Pons (tissue), 1 donor: ENCODE results near the gene ZC3H14.
"Not testable (repeated sequence)": the region's sequence is repeated elsewhere in the genome, so short reads cannot be mapped to it uniquely, and the experiment has no call there.

Experiments used
- DNase-seq: peaks from one replicate; pipeline ENCODE4 v3.0.0-alpha.2; 2016; ENCODE audit warnings: low spot score

Gene ZC3H14, protein sequence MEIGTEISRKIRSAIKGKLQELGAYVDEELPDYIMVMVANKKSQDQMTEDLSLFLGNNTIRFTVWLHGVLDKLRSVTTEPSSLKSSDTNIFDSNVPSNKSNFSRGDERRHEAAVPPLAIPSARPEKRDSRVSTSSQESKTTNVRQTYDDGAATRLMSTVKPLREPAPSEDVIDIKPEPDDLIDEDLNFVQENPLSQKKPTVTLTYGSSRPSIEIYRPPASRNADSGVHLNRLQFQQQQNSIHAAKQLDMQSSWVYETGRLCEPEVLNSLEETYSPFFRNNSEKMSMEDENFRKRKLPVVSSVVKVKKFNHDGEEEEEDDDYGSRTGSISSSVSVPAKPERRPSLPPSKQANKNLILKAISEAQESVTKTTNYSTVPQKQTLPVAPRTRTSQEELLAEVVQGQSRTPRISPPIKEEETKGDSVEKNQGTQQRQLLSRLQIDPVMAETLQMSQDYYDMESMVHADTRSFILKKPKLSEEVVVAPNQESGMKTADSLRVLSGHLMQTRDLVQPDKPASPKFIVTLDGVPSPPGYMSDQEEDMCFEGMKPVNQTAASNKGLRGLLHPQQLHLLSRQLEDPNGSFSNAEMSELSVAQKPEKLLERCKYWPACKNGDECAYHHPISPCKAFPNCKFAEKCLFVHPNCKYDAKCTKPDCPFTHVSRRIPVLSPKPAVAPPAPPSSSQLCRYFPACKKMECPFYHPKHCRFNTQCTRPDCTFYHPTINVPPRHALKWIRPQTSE

DNA sequence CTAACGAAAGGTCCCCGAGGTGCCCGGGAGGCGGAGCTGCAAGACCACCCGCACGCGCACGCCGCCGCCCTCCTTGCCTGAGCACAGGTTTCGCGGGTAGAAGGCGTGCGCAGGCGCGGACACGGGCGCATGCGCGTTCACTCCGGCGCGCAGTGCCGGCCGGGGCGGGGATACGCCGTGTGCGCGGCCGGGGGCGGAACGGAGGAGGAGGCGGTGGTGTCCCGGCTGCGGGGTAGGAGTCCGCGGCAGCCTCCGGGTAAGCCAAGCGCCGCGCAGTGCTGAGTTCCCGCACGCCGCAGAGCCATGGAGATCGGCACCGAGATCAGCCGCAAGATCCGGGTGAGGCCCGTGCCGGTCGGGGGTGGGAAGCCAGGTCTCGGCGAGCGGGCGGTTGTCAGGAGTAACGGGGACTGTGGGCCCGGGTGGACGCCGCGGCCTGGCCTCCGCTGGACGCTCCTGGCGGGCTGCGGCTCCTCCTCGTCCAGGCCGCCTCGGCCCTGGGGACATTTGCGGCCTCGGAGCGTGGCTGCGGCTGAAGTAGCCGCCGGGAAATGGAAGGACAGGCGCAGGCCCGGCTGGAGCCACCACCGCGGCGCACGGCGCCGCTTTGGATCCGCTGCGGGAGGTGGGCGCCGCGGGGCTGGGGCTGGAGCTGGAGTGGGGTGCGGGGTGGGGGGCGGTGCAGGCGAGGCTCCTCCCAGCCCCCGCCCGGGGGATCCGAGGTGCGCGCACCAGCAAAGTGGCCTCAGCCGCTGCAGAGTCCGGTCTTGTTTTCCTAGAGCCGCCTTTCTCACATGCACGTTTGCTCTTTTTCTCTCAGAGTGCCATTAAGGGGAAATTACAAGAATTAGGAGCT is at the start of gene ZC3H14:
Gene ZC3H14 (plus strand): TSS at position 207 of the 856 bp plus-strand sequence. CDS start 97 bp downstream, at position 304.
- DNase-seq = peak; percentile 81

DNA sequence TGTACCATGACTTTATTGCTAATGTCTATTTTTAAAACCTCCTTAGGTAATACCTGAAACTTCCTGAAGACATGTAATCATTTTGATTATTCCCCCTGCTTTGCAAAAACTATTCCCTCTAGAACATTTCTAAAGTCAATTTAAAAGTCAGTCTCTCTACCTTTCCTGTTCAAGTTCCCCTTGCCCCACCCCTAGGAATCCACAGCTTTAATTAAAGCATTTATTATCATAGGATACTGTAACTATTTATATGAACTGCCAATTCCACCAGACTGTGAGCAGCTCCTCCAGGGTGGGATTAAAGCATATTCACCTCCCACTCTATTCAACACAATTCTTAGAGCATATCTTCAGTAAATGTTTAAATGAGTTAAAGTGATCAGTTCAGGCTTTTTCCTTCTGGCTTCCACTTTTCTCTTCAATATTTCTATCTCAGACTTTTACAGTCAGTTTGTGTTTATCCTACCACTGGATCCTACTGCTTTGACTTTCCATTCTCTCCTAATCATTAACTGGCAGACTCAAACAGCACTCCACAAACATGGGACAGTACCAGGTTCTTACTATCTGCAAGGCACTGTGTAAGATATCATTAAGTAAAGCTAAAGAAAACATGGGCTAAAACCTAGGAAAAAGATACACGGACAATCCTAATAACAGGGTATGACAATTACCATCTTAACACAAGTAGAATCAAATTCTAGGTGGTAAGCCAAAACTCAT is 47.2 kb upstream of the ZC3H14 start:
- no peak for DNase-seq

DNA sequence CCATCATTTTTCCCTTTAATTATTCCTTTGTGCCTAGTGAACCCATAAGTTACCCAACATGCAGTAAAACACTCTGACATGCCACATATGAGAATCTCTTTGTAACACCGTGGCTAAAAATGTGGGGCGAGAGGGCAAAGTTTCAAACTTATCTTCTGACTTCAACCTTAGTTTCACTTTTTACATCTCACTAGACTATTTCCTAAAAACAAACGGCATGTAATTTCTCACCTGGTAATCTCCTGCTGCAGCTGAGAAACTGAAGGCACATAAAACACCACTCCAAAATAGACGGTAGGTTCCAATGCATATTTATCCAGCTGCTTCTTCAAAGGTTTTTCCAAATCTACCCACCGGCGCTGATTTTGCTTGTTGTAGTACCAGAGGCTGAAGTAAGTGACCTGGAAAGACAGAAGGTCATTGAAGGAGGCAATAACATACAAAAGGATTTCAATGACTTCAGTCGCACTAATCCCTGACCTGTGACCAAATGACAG is 45.9 kb upstream of the ZC3H14 start:
- no peak for DNase-seq

DNA sequence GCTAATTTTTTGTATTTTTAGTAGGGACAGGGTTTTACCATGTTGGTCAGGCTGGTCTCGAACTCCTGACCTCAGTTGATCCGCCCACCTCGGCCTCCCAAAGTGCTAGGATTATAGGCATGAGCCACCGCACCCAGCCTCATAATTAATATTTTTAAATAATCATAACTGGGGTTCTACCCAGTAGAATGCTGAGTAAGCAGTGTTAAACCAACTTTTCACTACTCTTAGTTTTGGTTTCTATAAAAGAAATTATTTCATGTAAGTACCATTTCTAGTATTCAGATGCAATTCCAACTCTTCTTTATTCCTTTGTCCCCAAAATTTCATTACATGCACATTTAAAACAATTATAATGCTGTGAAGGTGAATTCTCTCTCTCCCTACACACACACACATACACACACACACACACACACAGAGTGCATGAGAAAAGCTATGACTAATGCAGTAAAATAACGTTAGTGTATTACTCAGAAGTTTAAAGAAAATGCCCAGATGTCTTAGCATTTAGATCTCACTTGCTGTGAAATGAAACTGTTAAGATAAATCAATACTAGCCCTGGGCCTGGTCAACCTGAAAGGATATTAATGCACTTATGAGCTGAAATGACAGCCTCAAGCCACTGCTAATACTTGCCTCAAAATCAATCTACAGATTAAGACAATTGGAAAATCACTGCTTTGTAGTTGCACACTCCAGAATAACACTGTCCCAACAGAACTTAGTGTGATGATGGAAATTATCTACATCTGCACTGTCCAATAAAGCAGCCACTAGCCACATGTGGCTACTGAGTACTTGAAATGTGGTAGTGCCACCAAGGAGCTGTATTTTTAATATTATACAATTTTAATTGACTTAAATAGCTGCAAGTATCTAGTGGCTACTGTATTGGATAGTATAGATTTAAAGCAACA is 44.0 kb upstream of the ZC3H14 start:
- DNase-seq = no peak

DNA sequence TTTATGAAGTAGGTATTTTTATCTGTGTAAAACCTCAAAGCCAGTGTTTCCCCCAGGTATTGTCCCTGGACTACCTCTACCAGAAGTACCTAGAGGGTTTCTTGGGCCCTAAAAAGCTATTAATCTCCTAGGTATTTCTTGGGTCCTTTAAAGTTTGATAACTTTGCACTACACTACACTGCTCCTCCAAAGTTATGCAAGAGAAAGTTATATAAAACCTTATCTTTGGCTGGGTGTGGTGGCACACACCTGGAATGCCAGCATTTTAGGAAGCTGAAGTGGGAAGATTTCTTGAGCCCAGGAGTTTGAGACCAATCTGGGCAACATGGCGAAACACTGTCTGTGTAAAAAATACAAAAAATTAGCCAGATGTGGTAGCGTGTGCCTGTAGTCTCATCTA is 42.9 kb upstream of the ZC3H14 start:
- DNase-seq = no peak

DNA sequence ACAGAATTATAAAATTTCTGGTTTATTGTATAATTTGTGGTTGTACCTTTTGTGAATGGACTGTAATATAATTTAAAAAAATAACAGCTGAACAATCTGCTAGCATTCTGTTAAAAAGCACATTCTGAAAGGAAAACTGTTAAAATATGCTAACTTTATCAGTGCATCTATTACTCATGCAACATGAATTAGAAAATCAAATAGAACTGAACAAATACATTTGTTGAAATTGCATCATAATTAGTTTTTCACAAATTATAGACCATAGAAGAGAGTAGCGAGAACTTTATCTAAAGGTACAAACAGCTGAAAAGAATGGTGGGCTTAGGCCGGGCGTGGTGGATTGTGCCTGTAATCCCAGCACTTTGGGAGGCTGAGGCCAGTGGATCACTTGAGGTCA is 41.0 kb upstream of the ZC3H14 start:
- no peak for DNase-seq

DNA sequence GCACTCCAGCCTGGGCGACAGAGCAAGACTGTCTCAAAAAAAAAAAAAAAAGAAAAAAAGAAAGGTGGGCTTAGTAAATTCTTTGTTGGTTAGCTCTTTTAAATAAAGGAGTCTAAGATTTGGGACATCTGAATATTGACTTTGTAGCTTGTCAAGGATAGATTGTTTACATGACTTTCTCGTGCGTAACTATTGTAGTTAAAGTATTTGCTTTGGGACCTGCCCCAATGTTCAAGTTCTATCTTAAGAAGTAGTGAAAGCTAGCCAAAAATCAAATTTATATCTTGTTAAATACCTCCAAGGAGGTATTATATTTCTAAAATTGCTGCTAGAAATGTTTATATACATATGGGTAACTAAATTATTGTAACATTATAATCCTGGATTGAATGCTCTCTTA is 40.4 kb upstream of the ZC3H14 start:
- DNase-seq = no peak

DNA sequence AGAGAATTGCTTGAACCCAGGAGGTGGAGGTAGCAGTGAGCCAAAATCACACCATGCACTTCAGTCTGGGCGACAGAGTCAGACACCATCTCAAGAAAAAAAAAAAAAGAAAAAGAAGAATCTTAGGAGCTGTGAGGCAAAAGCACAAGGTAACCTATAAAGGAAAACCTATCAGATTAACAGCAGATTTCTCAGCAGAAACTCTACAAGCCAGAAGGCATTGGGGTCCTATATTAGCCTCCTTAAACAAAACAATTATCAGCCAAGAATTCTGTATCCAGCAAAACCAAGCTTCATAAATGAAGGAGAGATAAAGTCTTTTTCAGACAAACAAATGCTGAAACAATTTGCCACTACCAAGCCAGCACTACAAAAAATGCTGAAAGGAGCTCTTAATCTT is 32.9 kb upstream of the ZC3H14 start:
- not testable (repeated sequence) for DNase-seq

DNA sequence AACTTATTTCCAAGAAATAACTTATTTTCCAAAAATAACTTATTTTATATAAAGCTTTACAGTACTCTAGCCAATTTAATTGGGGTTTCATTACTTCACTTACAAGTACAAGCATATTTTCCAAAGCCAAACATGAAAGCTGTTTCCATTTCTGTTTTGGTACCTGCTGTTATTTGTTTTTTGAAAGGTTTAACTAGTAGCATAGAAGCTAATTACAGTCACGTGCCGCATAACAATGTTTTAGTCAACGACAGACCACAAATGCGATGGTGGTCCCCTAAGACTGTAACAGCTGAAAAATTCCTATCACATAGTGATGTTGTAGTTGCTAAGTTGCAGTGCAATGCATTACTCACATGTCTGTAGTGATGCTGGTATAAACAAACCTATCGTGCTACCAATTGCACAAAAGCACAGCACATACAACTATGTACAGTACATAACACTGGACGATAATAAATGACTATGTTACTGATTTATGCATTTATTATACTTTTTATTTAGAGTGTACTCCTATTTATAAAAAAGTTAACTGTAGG is 29.7 kb upstream of the ZC3H14 start:
- no peak for DNase-seq

DNA sequence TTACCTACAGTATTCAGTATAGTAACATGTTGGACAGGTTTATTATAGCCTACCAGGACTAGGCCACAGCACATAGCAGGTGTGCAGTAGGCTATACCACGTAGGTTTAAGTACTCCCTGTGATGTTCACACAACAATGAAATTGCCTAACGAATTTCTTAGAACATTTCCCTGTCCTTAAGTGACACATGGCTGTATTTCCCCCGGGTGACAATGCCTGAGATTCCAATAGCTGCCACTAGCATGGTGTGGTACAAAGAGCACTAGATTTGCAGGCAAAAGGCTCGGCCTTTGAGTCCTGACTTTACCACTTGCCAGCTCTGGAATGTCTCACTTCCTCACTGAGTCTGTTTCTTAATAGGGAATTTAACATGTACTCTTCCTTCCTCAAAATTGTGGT is 27.7 kb upstream of the ZC3H14 start:
- DNase-seq = peak; percentile 36

DNA sequence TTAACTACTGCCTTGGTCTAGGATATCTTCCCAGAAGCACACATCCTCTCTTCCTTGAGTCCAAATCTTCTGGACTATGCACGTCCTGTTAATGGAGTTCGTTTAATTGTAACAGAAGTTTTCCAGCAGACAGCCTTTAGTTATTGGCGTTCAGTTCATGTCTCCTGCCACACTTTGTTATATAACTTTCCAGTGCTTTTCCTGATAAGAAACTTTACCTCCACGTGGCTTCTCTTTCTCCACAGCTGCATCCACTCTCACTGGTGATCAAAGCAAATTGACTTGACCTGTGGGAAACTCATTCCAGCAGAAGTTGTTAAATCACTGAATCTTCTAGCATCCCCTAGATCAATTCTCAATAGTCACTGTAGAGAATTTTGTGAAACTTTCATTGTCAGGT is 27.0 kb upstream of the ZC3H14 start:
- DNase-seq = no peak

DNA sequence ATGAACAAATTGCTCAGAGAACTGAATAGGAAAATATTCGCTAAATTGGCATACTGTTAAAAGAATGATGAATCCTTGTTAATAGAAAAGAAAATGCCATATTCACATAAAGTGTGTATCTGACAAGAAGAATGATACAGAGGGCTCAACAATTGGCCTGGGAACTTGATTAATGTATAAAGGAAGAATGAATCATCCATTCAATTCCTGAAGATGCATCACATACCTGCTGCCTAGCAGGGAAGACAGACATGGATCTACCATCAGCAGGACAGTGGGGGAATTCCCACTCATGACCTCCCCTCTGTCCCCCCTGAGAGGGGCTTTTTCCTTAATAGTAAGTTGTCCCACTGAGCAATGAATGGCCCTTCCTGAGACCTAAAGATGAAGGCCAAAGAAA is 21.5 kb upstream of the ZC3H14 start:
- DNase-seq = no peak

DNA sequence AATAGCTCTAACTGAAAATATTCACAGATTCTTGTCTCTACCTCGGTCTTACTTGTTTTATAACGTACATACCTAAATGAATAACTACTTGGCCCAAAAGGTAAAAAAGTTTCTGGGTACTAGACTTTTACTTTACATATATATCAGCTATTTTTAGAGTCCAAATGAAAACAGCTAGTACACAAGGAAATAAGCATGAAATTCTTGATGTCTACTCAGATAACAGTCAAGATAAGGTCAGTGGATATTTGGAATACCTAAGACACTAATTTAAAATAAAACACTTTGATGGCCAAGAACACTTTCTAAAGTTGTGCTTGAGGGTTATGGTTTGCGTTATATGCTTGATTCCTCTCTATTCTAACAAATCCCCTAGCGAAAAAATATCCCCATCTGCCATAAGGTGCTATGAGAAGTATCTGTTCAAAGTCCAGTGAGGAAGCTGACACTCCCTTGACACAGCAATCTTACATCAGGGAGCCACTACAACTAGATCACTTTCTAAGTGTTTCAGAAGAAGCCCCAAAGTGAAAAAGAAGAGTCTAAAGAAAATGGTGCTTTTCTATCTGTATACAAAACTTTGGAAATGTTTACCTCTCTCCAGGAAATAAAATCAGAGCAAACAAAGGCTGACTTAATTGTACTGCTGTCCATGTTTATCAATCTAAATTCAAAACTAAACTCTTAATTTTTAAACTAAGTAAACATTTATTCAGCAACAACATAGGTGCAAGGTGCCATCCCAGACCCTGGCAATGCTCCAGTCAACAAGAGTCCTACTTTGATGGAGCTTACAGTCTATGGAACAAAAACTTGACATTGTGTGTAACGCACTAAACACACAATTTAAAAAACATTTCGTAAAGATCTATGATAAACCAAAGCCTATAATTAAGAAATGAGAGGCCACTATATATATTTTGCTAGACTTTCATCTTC is 19.7 kb upstream of the ZC3H14 start:
- DNase-seq = no peak

DNA sequence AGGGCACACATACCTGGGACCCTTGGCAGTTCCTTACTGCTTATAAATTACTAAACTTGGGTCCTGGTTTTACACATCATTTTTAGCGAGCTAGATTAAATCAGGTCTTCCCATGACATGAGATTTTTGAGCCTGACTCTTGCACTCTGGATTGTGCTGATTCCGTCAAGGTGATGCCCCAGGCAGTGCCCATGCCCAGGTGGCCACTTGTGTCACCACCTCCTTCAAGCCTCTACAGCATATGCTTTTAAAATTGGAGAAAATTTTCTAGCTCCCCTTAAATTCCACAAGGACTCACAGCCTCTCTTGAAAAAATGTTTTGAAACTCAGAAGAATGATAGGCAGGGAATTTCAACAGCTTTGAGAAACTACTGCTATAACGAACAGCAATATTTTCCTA is 17.6 kb upstream of the ZC3H14 start:
- DNase-seq = no peak

DNA sequence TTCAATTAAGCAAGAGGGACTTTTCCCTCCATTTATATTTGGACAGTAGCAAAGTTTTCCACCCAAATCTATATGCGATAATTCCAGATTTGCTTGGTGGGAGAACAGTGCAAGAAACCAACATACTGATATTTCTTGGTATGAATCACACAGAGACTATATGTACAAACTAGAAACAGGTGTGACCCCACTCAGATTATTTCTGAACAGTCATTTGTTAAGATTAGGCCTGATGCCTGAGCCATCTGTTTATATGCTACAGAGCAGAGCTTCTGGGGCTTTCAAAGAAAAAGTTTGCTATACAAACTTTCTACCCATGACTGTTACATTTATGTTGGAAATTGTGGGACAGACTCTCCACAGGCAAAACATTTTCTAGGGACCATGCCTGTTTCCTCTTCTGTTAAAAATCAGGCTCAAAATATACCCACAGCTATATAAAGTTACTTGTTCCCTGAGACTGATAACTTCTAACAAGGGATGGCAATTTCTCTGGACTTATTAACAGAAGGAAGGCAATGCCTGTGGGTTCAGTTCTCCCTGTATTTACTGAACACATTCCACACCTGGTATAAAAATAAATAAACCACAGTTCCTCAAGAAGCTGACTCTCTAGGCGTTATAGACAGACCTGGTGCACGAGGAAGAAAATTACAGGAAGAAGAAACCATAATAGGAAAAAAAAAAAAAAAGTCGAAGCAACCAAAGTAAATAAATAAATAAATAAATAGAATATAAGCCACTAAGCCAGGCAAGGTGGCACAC is 16.0 kb upstream of the ZC3H14 start:
- no peak for DNase-seq

DNA sequence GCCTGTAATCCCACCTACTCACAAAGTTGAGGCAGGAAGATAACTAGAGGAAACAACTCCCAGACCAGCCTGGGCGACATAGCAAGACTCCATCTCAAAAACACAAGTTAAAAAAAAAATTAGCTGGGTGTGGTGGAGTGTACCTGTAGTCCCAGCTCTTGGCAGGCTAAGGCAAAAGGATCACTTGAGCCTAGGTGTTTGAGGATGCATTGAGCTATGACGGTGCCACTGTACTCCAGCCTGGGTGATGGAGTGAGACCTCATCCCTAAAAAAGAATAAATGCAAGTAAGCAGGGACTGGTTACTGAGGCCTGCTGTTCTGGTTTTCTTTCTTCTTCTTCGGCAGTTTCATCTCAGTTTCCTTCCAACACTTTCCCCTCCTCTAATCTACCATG is 15.5 kb upstream of the ZC3H14 start:
- no peak for DNase-seq

DNA sequence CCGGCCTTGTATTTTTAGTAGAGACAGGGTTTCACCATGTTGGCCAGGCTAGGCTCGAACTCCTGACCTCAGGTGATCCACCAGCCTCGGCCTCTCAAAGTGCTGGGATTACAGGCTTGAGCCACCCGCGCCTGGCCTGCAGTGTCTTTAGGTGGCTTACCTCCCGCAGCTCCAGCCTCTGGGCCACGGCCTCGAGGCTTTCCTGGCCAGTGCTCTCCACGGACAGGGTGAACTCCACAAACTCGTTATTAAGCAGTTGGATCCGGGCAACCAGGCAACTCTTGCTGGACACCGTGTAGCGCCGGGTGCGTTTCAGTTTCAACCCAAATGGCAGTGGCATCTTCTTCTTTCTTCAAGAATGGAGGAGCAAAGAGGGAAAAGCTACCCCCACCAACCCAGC is 12.8 kb upstream of the ZC3H14 start:
- DNase-seq = no peak

DNA sequence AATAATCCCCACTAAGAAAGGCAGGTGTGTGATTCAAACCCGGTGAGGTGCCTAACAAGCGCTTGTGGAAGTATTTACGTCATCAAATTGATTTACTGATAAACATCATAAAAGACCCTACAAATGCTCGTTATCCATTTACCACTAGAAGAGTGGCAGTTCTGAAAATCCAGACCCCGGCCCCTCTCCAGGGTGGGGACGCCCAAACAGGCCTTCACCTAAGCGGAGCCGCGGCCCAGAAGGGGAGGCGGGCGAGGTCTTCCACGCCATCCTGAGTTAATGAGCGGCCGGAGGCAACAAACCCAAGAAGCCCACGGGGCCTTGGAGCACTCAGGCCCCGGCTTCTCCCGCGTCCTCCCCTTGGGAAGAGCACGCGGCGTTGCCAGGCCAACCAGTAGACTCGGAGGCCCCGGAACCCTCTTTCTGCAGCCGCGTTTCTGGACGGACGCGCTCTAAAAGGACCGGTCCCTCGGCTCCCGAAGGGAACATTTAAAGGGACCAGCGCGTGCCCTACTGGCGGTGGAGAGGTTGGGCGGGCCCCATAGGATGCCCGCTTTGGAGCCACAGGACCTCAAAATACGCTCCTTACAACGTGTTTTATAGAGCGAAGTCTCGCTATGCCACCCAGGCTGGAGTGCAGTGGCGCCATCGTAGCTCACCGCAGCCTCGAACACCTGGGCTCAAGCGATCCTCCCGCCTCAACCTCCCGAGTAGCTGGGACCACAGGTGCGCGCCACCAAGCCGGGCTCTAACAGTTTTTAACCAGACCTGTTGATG is 11.6 kb upstream of the ZC3H14 start:
- DNase-seq = peak; percentile 75
